ENCODE measurements around the gene CTNND2.

CTNND2 gene

DNA sequence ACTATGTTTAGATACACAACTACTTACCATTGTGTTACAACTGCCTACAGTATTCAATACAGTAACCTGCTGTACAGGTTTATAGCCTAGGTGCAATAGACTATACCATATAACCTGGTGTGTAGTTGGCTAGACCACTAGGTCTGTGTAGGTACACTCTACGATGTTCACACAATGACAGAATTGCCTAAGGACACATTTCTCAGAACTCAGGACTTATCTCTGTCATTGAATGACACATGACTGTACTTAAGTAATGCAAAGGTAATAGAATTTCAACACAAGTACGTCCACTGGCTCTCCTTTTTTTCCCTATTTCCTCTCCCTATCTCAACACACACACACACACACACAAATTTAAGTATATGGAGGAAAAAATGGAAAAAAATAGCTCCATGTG lies 385.6 kb downstream of the CTNND2 start:
- no peak for DNase-seq

- no peak for DNase-seq
Observed at GRCh38 chr5:11514705-11515432, 389.4 kb downstream of the CTNND2 start.

DNA sequence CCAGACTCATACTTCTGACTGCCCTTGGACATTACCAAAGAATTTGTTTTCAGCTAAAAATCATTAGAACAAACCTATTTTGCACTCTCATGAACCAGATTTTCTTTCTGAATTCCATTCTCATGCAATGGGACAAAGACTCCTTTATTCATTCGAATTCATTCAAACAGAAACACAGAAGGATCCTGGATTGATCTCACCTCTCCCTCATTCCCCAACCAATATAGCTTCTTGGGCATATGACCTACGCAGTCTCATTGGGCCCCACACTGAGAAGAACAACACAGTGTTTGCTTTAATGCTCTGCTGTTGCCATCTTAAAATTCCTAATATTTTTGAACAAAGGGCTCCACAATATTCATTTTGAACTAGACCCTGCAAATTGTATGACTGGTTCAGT lies 392.4 kb downstream of the CTNND2 start:
- no peak for DNase-seq

DNA sequence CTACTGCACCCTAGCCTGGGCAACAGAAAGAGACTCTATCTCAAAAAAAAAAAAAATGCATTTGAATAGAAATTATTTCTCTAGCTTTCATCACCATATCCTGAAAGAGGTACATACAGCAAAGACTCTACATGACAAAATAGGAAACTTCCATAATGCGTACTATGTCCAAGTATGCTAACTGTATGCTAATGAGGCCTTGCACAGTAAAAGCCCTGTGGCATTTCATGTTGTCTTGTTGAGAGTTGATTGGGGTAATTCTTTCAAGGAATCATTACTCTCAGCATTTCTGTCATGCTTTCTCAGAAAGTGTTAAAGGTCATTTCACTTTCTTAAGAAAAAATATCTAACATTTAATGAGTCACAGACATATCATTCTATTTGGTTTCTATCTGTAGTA lies 393.4 kb downstream of the CTNND2 start:
- DNase-seq: no peak

DNA sequence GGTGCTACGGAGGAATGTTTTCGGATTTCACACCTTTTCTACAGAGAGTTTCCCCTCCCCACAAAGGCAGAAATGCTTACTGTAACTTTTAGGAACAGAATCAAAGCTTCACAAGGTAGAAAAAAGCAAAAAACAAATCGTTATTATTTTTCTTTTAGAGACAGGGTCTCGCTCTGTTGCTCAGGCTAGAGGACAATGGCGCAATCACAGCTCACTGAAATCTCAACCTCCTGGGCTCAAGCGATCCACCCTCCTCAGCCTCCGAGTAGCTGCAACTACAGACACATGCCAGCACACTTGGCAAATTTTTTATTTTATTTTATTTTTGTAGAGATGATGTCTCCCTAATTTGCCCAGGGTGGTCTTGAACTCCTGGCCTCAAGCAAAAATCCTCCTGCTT lies 394.5 kb downstream of the CTNND2 start:
- no peak for DNase-seq

DNA sequence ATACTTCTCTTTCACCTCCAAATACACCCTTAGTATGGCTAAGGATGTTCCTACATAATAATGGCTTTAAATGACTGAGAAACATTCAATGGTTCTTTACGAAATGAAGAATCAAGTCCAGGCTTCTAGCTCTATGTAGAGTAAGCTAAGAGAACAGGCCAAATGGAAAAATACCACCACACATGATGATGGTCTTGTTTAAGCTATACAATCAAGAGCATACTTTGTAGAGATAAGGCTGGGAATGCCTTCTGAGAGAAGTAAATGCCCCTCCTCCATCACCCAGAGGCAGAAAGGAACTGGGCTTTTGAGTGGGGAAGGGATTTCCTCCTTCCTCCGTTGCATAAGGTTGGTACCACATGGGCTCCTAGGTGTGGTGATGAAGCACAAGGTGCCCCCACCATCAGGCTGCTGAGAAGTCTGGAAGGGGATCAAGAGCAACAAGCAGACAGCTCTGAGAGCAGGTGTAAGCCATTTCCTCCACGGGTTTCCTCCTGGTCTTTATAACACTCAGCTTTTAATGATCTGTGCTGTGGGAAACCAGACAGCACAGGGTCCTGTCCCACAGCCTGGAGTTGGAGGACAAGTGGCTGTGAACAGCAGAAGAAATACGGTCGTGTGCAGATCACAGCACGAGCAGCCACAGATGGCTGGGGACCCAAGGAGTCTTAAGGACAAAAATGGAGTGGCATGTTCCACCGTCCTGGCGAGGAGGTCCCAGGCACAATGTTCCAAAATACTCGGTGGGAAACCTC lies 396.9 kb downstream of the CTNND2 start:
- DNase-seq: no peak

DNA sequence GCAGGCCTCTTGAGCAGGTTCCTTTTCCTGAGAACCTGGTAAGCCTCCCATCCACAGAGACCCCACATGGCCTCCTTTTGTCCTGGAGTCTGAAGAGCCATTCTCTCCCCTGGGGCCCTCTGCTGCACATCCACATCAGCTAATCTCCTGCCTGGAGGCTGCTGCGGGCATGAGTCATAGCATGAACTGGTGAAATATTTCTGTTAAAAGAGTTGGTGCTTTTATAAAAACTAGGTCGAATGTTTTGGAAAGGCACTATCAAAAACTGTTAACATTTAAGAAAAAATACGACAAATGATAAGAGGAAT lies 399.4 kb downstream of the CTNND2 start:
- no peak for DNase-seq

GRCh38 chr5:11504065-11504885 lies 400.0 kb downstream of the CTNND2 start:
- no peak for DNase-seq

GRCh38 chr5:11502783-11503182 lies 401.5 kb downstream of the CTNND2 start:
- no peak for DNase-seq

GRCh38 chr5:11497651-11498050 lies 406.6 kb downstream of the CTNND2 start:
- no peak for DNase-seq

DNA sequence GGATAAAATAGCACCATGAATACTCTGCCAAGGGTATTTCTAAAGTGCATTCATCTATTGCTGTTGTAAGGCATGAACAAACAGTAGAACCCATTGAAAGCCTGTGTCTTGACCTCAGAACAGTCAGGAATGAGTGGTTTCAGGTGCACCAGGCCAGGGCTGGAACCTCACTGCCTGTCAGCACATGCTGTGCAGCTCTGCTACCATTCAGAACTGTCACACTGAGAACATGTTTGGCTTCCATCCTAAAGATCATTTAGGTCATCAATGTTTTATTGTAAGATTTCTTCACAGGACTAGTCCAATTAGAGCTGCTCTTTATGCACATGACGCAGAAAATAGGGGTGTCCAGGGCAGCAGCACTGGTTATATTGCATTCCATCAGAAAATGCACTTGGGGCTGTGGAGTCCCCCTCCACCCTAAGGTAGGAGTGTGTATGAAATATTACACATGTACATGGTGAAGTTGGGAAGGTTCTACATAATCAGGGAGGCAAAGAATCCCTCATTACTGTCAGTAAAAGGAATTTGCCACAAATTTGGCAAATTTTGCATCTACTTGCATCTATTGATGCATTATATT lies 408.0 kb downstream of the CTNND2 start:
- DNase-seq: no peak

GRCh38 chr5:11494340-11494739 lies 409.9 kb downstream of the CTNND2 start:
- DNase-seq: no peak

DNA sequence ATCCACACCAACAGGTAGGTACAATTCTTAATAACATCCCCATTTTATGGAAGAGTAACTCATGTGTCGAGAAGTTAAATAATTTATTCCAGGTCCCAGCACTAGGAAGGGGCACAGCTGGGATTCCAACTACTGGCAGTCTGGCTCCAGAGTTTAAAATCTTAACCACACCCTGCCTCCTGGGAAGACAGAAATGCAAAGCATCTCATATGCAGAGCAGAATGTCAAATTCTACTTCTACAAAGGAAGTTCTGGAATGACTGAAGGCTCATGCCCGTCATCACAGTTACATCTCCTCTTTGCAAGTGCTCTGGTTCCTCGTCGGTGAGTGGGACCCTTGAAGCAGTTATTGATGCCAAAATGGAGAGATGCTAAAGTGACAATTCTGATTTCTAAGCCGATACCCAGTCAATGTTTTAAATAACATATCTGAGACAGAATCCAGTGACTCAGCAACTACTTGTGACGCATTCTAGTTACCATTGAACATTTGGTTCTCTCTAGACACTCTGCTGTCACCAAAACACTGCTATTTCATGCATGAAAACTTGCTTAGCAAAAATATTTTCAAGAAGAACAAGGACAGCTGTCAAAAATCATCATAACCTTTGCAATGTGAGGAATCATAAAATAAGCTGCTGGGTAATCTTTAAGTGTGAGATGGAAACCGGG lies 412.7 kb downstream of the CTNND2 start:
- DNase-seq: no peak

DNA sequence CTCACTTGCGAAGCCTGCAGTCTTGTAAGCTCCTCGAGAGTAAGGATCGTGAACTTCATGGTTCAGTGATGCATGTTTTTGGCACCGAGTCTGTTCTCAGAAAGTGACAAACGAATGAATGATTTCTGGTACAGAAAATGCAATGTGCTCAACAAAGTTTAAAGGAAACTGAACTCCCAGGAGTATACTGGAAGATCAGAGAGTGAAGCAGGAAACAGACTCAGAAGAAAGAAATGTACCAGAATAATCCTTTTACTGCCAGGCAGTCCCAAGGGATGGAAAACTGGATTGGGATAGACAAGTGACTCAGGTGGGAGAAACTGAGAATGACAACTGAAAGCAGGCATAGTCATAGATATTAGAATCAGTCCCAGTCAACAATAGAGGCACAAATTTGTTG lies 420.6 kb downstream of the CTNND2 start:
- DNase-seq: no peak

DNA sequence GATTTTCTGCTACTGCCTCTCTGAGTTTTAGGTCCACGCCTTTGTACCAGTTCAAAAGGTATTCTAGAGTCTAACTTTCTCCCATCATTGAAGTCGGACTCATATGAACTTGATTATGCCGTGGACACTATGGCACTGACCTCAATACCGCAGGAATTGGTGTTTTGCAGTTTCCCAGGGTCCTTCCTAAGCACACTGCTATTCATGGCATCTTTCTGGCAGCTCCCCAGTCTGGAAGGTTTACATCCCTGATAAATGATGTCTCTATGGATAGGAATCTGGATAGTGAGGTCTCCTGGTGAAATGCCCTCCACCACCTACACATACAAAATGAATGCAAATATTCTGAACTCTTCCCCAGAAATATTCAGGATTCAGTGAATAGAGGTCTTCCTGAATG lies 422.2 kb downstream of the CTNND2 start:
- no peak for DNase-seq

DNA sequence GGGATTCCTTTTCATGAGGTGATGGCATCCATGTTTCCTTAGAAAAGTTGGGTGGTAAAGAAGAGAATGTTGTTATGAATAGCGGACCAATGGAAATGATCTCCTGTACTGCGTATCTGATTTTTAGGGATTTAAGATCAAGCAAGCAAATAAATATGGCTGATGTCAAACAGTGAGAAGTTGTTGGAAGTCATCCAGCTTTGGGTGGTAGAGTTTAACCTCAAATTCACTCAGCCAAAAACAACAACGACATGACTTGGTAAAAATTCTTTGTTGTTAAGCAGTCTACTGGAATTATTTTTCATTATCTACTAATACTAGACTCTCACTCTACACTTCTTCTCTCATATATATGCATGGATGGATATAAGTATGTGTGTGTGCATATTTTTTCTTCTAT lies 426.5 kb downstream of the CTNND2 start:
- no peak for DNase-seq

DNA sequence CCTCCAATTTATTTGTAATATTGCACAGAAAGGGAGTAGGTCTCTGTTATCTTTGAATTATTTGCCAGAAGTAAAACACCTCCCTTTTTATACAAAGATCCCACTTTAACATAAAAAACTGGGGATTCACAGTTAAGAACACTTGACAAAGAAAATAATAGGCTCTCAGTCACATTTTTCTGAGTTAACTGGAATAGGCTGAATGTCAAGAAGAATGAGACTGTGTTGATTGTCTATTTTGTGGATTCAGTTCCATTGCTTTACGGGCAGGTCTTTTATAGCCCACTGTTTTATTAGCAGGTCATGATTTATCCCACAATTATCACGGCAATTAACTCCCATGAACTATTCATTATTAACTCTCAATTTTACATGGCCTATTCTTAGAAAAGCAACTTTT lies 427.4 kb downstream of the CTNND2 start:
- no peak for DNase-seq

DNA sequence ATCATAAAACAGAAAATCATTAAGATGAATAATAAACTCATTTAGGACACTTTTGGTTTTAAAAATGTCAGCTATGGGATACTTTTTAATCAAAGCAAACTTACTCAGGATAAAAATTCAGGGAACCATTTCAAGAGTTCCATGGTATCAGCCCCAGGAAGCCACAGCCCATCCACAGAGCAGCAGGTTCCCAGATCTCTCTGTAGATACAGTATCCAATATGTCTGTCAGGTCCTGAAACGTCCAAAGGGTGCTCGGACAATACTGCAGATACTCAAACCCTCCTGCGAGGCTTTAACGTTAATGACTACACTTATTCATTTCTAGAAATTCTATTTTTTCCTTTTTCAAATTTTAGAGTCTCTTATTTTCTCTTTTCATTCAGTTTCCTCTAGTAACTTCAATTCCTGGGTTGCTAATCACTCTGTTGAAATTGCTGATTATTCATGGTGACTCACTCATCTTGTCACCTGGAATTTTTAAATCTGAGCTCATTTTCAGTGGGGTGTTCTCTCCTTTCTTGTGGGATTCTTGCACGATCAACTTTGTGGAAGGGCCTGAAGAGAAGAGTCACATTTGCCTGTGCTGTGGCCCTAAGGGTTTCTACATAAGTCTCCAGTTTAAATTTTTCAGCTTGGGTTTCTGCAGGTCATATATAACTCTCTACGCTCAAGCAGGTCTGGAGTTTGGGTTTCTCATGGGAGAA lies 435.8 kb downstream of the CTNND2 start:
- DNase-seq: no peak

- DNase-seq: no peak
Observed at GRCh38 chr5:11467588-11467987, 436.7 kb downstream of the CTNND2 start.

DNA sequence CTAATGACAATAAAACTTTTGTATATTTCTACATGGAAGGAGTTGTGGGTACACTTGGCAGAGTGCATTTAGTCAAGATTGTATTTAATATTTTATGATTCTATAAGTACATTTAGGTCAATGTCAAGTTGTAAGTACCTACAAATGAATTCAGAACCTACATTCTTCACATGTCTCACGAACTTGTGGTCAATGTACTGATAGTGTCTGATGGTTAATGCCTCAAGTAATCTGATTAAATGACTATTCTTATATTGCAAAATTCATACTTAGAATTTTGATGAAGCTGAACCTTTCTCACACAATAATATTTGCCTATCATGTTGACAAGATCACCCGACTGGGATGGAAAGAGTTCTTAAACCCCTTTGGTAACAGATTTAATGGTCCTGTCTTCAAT lies 444.5 kb downstream of the CTNND2 start:
- no peak for DNase-seq

DNA sequence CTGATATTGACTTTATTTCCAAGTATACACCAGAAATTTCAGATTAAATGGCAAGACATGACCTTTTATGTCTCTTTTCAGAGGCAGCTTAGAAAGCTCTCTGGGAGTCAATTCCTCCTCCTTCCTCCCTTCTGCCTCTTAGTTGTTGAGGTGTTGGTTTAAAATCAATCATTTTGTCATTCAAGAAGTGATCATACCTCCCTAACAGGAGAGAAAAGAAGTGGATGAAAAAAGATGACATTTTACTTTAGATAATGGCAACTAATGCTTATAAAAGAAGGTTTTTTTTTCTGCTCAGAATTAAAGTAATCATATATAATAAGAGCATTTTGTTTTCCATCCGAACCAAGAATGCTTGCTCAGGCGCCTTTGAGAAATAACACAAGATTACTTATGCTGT lies 448.7 kb downstream of the CTNND2 start:
- DNase-seq: no peak

DNA sequence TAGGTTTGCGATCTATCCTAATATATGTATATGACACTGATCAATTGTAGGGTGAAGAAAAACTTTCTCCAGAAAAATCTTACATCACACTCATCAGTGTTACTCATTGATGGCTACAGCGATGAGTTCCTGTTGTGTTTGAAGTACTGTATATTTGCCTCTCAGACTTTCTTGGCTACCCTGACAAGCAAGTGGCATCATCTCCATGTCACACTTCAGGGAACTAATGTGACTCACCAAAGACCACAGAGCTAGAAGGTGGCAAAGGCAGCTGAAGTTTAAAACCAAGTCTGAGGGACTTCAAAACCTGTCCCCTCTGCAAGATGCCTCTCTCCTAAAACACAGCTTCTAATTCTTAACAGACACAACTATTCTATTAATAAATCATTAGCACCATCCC lies 451.4 kb downstream of the CTNND2 start:
- DNase-seq: no peak
